GM12801 (cell line): ENCODE results near the gene CCNB1IP1.

Source experiments
- TF ChIP-seq, protein P1 (sequence below): IDR thresholded peaks from one replicate; pipeline ENCODE4 v1.5.1; 2011; ENCODE audit warnings: control low read depth; ENCODE audit not compliant: insufficient read length; ENCODE audit errors: extremely low read depth

CCNB1IP1 gene

DNA sequence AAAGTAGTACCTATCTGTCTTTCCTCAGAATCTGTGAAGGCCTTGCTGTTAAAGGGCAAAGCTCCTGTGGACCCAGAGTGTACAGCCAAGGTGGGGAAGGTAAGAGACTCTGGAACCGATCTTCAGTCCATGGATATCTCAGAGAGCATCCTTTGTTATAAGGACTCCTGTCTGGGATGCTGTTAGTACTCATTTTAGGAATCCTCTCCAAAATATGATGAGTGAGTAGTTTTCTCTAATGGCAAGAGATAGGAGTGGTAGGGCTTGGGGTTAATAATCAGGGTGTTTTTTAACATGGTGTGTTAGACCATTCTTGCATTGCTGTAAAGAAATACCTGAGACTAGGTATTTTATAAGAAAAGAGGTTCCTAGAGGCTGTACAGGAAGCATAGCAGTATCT lies 12.3 kb upstream of the CCNB1IP1 start:
- TF ChIP-seq, protein P1, sequence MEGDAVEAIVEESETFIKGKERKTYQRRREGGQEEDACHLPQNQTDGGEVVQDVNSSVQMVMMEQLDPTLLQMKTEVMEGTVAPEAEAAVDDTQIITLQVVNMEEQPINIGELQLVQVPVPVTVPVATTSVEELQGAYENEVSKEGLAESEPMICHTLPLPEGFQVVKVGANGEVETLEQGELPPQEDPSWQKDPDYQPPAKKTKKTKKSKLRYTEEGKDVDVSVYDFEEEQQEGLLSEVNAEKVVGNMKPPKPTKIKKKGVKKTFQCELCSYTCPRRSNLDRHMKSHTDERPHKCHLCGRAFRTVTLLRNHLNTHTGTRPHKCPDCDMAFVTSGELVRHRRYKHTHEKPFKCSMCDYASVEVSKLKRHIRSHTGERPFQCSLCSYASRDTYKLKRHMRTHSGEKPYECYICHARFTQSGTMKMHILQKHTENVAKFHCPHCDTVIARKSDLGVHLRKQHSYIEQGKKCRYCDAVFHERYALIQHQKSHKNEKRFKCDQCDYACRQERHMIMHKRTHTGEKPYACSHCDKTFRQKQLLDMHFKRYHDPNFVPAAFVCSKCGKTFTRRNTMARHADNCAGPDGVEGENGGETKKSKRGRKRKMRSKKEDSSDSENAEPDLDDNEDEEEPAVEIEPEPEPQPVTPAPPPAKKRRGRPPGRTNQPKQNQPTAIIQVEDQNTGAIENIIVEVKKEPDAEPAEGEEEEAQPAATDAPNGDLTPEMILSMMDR: no peak

DNA sequence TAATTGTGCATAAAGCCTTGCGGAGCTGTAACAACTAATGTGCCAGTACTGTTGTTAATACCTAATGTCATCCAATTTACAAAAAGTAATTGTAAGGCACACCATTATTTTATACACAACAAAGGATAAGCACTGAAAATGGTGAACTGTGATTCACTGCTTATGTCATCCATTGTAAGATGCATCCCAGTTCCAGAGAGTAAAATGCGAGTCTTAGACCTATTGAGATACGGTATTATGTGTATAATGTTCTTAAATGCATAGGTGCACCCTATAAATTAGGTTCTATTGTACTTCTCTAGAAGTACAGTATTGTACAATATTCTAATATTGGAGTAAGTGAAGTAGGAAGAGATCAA lies 10.8 kb upstream of the CCNB1IP1 start:
- TF ChIP-seq, protein P1: no peak

DNA sequence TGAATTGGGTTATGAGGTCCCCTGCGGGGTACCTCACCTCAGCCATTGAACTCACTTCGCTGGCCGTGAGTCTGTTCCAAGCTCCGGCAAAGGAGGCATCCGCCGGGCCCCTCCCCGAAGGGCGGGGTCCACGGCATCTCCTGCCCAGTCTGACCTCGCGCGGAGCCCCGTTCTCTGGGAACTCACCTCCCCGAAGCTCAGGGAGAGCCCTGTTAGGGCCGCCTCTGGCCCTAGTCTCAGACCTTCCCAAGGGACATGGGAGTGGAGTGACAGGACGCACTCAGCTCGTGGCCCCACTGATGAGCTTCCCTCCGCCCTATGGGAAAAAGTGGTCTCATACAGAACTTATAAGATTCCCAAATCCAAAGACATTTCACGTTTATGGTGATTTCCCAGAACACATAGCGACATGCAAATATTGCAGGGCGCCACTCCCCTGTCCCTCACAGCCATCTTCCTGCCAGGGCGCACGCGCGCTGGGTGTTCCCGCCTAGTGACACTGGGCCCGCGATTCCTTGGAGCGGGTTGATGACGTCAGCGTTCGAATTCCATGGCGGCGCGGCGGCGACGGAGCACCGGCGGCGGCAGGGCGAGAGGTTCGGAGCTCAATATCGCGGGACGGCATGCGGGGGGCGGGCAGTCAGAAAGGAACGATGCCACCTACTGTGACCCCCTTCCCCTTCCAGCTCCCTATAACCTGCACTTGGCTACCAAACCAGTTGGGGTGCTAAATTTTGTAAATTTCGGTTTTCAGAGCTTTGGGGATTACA lies 10.2 kb upstream of the CCNB1IP1 start, which contains the start of gene PARP2:
TSS of gene PARP2 (plus strand) at position 544 of the 770 bp plus-strand sequence. CDS start at position 551, 7 bp downstream.
- TF ChIP-seq, protein P1: no peak

DNA sequence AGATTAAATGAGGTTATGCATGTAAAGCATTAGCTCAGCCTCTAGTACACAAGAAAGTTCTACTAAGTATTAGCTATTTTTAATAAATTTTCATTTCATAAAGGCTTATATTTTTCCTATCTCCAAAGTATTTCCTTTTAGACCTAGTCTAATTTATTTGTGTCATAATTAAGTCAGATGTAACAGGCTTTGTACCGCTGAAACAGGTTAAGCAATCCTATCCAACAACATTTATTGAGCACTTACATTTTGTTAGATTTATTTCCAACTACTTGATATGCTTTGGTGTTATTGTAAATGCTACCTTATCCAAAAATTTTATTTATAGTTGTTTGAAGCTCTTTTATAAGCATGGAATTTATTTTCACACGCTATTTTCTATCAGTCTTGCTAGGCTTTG lies 8.6 kb upstream of the CCNB1IP1 start:
- TF ChIP-seq, protein P1: no peak

DNA sequence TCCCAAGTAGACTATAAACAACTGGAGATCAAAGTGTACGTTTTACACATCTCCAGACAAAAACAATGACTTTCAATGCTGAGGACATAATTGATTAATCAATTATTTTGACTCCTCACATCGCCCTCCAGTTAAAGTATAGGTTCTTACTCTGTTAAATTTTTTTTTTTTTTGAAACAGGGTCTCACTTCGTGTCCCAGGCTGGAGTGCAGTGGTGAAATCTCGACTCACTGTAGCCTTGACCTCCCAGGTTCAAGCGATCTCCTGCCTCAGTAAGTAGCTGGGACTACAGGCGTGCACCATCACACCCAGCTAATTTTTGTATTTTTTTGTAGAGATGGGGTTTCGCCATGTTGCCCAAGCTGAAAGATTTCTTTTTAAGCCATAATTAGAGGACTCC lies 938 bp upstream of the CCNB1IP1 start:
- TF ChIP-seq, protein P1: no peak

DNA sequence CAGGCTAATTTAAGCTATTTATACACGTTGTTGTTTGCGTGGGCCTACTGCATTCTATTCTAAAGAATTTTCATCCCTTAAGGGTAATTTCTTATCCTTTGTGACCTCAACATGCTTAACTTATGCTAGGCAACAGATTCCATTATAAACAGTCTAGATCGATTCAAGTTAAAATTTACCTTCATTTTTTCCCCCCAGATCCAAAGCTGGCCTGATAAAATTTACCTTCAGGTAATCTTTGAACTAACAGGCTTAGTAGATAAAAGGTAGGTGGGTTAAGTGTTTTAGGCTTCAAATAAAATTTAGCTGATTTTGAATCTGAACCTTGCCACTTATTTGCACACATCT lies 389 bp upstream of the CCNB1IP1 start:
- TF ChIP-seq, protein P1: no peak

DNA sequence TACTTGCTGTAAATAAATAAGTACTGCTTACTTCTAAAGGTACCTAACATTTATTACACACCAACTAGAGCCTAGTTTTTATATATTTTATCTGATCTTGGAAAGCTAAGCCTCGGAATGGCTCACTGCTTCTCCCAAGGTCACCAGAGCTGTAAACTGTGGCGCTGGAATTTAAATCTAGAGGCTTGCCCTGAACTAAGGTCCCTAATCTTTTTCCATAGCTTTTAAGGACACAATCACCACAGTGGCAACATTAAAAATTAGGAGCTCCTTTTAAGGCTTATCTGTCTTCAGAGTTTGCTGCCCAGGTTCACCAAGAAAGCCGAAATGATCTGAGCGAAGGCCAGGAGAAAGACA lies 670 bp downstream of the CCNB1IP1 start:
- TF ChIP-seq, protein P1: no peak
